Measurements from ENCODE around the gene CDR2.

DNA sequence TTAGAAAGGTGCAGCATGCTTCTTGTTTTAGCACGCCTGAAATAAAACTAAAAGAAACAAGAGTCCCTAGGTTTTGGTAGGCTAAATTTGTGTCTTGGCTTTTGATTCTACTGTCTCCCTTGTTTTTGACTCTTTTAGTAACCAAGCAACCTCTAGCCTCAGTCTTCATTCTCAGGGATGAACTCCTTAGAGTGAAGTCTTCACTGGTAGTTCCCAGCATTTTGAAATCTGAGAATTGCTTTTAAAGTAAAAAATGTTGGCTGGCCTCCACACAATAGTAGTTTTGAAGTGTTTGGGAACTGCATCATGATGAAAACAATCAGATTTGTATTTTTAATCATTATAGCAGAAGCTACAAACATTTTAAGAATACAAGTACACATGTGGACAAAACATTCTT lies 6.1 kb upstream of the CDR2 start:
- TF ChIP-seq, protein P1, sequence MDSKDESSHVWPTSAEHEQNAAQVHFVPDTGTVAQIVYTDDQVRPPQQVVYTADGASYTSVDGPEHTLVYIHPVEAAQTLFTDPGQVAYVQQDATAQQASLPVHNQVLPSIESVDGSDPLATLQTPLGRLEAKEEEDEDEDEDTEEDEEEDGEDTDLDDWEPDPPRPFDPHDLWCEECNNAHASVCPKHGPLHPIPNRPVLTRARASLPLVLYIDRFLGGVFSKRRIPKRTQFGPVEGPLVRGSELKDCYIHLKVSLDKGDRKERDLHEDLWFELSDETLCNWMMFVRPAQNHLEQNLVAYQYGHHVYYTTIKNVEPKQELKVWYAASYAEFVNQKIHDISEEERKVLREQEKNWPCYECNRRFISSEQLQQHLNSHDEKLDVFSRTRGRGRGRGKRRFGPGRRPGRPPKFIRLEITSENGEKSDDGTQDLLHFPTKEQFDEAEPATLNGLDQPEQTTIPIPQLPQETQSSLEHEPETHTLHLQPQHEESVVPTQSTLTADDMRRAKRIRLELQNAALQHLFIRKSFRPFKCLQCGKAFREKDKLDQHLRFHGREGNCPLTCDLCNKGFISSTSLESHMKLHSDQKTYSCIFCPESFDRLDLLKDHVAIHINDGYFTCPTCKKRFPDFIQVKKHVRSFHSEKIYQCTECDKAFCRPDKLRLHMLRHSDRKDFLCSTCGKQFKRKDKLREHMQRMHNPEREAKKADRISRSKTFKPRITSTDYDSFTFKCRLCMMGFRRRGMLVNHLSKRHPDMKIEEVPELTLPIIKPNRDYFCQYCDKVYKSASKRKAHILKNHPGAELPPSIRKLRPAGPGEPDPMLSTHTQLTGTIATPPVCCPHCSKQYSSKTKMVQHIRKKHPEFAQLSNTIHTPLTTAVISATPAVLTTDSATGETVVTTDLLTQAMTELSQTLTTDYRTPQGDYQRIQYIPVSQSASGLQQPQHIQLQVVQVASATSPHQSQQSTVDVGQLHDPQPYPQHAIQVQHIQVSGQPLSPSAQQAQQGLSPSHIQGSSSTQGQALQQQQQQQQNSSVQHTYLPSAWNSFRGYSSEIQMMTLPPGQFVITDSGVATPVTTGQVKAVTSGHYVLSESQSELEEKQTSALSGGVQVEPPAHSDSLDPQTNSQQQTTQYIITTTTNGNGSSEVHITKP (tag by site-specific recombination; IDR thresholded peaks at IDR 0.05) = no peak
- TF ChIP-seq, protein P2, sequence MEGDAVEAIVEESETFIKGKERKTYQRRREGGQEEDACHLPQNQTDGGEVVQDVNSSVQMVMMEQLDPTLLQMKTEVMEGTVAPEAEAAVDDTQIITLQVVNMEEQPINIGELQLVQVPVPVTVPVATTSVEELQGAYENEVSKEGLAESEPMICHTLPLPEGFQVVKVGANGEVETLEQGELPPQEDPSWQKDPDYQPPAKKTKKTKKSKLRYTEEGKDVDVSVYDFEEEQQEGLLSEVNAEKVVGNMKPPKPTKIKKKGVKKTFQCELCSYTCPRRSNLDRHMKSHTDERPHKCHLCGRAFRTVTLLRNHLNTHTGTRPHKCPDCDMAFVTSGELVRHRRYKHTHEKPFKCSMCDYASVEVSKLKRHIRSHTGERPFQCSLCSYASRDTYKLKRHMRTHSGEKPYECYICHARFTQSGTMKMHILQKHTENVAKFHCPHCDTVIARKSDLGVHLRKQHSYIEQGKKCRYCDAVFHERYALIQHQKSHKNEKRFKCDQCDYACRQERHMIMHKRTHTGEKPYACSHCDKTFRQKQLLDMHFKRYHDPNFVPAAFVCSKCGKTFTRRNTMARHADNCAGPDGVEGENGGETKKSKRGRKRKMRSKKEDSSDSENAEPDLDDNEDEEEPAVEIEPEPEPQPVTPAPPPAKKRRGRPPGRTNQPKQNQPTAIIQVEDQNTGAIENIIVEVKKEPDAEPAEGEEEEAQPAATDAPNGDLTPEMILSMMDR (tag by site-specific recombination; IDR thresholded peaks at IDR 0.05) = no peak
- TF ChIP-seq TRIM28 (IDR thresholded peaks at IDR 0.05; ENCODE audit: borderline replicate concordance, low read length) = no peak
- no peak for TF ChIP-seq ZNF426 (tag by site-specific recombination; IDR thresholded peaks at IDR 0.05)
- TF ChIP-seq ZNF174 (tag by site-specific recombination; IDR thresholded peaks at IDR 0.05) = no peak
- TF ChIP-seq SETDB1 (IDR thresholded peaks at IDR 0.05; ENCODE audit: insufficient read length, low read length) = no peak
- TF ChIP-seq ZNF670 (tag by site-specific recombination; IDR thresholded peaks at IDR 0.05; ENCODE audit: low read depth) = no peak
- no peak for TF ChIP-seq ZNF274 (IDR thresholded peaks at IDR 0.05; ENCODE audit: low read length)
- no peak for TF ChIP-seq ZNF274 (tag by site-specific recombination; IDR thresholded peaks at IDR 0.05; ENCODE audit: borderline replicate concordance)
- TF ChIP-seq ZNF624 (tag by site-specific recombination; IDR thresholded peaks at IDR 0.05) = no peak
- no peak for TF ChIP-seq ZSCAN30 (tag by site-specific recombination; IDR thresholded peaks at IDR 0.05)
- no peak for TF ChIP-seq TCF7L2 (IDR thresholded peaks at IDR 0.05; ENCODE audit: borderline replicate concordance, low read depth, low read length)
- TF ChIP-seq, protein P3, sequence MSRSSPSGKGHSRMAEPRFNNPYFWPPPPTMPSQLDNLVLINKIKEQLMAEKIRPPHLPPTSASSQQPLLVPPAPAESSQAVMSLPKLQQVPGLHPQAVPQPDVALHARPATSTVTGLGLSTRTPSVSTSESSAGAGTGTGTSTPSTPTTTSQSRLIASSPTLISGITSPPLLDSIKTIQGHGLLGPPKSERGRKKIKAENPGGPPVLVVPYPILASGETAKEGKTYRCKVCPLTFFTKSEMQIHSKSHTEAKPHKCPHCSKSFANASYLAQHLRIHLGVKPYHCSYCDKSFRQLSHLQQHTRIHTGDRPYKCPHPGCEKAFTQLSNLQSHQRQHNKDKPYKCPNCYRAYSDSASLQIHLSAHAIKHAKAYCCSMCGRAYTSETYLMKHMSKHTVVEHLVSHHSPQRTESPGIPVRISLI (tag by site-specific recombination; IDR thresholded peaks at IDR 0.05) = no peak
- TF ChIP-seq, protein P4, sequence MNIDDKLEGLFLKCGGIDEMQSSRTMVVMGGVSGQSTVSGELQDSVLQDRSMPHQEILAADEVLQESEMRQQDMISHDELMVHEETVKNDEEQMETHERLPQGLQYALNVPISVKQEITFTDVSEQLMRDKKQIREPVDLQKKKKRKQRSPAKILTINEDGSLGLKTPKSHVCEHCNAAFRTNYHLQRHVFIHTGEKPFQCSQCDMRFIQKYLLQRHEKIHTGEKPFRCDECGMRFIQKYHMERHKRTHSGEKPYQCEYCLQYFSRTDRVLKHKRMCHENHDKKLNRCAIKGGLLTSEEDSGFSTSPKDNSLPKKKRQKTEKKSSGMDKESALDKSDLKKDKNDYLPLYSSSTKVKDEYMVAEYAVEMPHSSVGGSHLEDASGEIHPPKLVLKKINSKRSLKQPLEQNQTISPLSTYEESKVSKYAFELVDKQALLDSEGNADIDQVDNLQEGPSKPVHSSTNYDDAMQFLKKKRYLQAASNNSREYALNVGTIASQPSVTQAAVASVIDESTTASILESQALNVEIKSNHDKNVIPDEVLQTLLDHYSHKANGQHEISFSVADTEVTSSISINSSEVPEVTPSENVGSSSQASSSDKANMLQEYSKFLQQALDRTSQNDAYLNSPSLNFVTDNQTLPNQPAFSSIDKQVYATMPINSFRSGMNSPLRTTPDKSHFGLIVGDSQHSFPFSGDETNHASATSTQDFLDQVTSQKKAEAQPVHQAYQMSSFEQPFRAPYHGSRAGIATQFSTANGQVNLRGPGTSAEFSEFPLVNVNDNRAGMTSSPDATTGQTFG (tag by site-specific recombination; IDR thresholded peaks at IDR 0.05; ENCODE audit: borderline replicate concordance) = no peak
- TF ChIP-seq, protein P5, sequence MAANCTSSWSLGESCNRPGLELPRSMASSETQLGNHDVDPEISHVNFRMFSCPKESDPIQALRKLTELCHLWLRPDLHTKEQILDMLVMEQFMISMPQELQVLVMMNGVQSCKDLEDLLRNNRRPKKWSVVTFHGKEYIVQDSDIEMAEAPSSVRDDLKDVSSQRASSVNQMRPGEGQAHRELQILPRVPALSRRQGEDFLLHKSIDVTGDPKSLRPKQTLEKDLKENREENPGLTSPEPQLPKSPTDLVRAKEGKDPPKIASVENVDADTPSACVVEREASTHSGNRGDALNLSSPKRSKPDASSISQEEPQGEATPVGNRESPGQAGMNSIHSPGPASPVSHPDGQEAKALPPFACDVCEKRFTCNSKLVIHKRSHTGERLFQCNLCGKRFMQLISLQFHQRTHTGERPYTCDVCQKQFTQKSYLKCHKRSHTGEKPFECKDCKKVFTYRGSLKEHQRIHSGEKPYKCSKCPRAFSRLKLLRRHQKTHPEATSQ (tag by site-specific recombination; IDR thresholded peaks at IDR 0.05) = no peak
